ENCODE data around the gene GLRX. TPM values are rescaled to one million over a fixed set of nuclear protein-coding genes. Genes with fewer than 3 reads are reported as not detected.

Gene GLRX
- total RNA-seq, 2 donors from 2014 or later = 29.2 to 148 TPM

GRCh38 chr5:95861864-95862561, 39.5 kb upstream of the GLRX start:
- H3K36me3 ChIP-seq = no peaks in the 10 kb centered on the region
- H3K4me3 ChIP-seq = no peak overlapping the region
- DNase-seq (ENCODE audit: low spot score) (no peak), ATAC-seq (ENCODE audit: insufficient number of reproducible peaks, low FRiP score, low read depth) (no peak)
- peak overlapping the region; percentile 96 to 97 for H3K27ac ChIP-seq
- no peaks in the 10 kb centered on the region for H3K9me3 ChIP-seq
- no peak for TF ChIP-seq CTCF (IDR thresholded peaks at IDR 0.05)
- H3K4me1 ChIP-seq (ENCODE audit: control insufficient read depth in 1 of 2, low read depth in 2 of 2) = peaks cover 62 to 76% of the 10 kb centered on the region in 2 donors
- no peaks in the 10 kb centered on the region for H3K27me3 ChIP-seq (replicated peaks; ENCODE audit: insufficient read depth)

- no peak for TF ChIP-seq CTCF (IDR thresholded peaks at IDR 0.05)
- Histone ChIP-seq H3K4me1 (ENCODE audit: control insufficient read depth in 1 of 2, low read depth in 2 of 2) (peaks cover 66 to 79% of the 10 kb centered on the region in 2 donors), H3K4me3 (no peak overlapping the region), H3K27ac (peak overlapping the region; percentile 96 to 97), H3K9me3 (no peaks in the 10 kb centered on the region), H3K27me3 (replicated peaks; ENCODE audit: insufficient read depth) (no peaks in the 10 kb centered on the region), H3K36me3 (no peaks in the 10 kb centered on the region)
- ATAC-seq (ENCODE audit: insufficient number of reproducible peaks, low FRiP score, low read depth) (peak; percentile 7), DNase-seq (ENCODE audit: low spot score) (peak; percentile 50)
These were observed 38.8 kb upstream of the GLRX start for GRCh38 chr5:95861221-95861863.

GRCh38 chr5:95859661-95860060, 37.1 kb upstream of the GLRX start:
- Histone ChIP-seq H3K4me1 (ENCODE audit: control insufficient read depth in 1 of 2, low read depth in 2 of 2) (peaks cover 60 to 79% of the 10 kb centered on the region in 2 donors), H3K27ac (peak overlapping the region; percentile 96 to 97), H3K27me3 (replicated peaks; ENCODE audit: insufficient read depth) (no peaks in the 10 kb centered on the region), H3K9me3 (no peaks in the 10 kb centered on the region), H3K4me3 (peak overlapping the region; percentile 65), H3K36me3 (no peaks in the 10 kb centered on the region)
- TF ChIP-seq CTCF (IDR thresholded peaks at IDR 0.05) = no peak
- no peak for ATAC-seq (ENCODE audit: insufficient number of reproducible peaks, low FRiP score, low read depth)
- DNase-seq (ENCODE audit: low spot score) = no peak

GRCh38 chr5:95858661-95859595, 36.4 kb upstream of the GLRX start:
- peak overlapping the region; percentile 65 for H3K4me3 ChIP-seq
- peak overlapping the region; percentile 96 to 97 for H3K27ac ChIP-seq
- peak; percentile 96 for DNase-seq (ENCODE audit: low spot score)
- no peaks in the 10 kb centered on the region for H3K36me3 ChIP-seq
- peak; percentile 99 for TF ChIP-seq CTCF (IDR thresholded peaks at IDR 0.05)
- H3K9me3 ChIP-seq = no peaks in the 10 kb centered on the region
- H3K4me1 ChIP-seq (ENCODE audit: control insufficient read depth in 1 of 2, low read depth in 2 of 2) = peaks cover 53 to 75% of the 10 kb centered on the region in 2 donors
- peak; percentile 79 for ATAC-seq (ENCODE audit: insufficient number of reproducible peaks, low FRiP score, low read depth)
- no peaks in the 10 kb centered on the region for H3K27me3 ChIP-seq (replicated peaks; ENCODE audit: insufficient read depth)

Data from thoracic aorta (tissue), 2 donors.